ENCODE data around the gene RCVRN. TPM values are rescaled to one million over a fixed set of nuclear protein-coding genes. Genes with fewer than 3 reads are reported as not detected.
A peak's percentile ranks its signal among the peaks of the same experiment; 100 is the strongest.

The RCVRN gene
- total RNA-seq, 1 donor from 2014 or later: not detected

DNA sequence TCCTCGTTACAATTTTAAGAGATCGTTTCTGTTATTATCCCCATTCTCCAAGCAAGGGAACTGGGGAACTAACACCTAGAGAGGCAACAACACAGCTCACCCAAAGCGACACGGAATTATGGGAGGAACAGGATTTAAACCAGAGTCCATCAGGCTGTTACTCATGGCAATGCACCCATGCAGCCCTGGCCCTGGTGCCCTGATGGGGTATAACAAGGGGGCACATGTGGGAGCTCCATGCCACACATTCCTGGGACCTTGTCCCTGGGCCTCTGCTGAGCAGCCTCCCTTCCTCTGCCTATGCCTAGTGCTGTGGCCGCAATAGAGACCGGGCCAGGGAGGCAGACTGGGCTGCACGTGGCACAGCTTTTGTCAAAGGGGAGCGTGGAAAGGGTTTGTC is 13.3 kb upstream of the RCVRN start:
- Mint-ChIP-seq H3K27me3 (ENCODE audit: unreplicated experiment) (peaks cover 5% of the 10 kb centered on the region), H3K36me3 (ENCODE audit: low read depth, unreplicated experiment) (peaks cover 9% of the 10 kb centered on the region), H3K9me3 (ENCODE audit: unreplicated experiment) (no peaks in the 10 kb centered on the region), H3K27ac (ENCODE audit: unreplicated experiment) (no peak overlapping the region), H3K4me1 (ENCODE audit: unreplicated experiment) (no peaks in the 10 kb centered on the region), H3K4me3 (ENCODE audit: unreplicated experiment) (no peak overlapping the region)
- TF ChIP-seq, protein P1, sequence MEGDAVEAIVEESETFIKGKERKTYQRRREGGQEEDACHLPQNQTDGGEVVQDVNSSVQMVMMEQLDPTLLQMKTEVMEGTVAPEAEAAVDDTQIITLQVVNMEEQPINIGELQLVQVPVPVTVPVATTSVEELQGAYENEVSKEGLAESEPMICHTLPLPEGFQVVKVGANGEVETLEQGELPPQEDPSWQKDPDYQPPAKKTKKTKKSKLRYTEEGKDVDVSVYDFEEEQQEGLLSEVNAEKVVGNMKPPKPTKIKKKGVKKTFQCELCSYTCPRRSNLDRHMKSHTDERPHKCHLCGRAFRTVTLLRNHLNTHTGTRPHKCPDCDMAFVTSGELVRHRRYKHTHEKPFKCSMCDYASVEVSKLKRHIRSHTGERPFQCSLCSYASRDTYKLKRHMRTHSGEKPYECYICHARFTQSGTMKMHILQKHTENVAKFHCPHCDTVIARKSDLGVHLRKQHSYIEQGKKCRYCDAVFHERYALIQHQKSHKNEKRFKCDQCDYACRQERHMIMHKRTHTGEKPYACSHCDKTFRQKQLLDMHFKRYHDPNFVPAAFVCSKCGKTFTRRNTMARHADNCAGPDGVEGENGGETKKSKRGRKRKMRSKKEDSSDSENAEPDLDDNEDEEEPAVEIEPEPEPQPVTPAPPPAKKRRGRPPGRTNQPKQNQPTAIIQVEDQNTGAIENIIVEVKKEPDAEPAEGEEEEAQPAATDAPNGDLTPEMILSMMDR (IDR thresholded peaks at IDR 0.05; ENCODE audit: unreplicated experiment): no peak
- no peak for DNase-seq (ENCODE audit: low spot score)

DNA sequence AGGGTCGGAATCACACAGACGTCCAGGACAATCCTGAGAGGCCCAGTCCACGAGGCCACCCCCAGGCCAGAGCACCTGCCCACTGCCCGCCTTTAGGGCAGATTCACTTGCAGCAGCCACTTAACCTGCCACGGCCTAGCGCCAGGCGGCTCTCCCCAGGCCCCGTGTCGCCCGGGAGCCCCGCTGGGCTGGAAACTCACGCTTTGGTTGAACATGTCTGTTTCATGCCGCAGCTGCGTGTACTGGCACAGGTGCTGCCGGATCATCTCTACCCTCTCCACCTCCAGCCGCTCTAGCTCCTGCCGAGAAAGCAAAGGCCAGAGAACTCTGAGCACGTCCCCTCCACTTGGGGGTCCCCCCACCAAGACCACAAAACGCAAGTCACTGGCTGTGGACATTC is 12.7 kb upstream of the RCVRN start:
- Mint-ChIP-seq H3K36me3 (ENCODE audit: low read depth, unreplicated experiment) (peaks cover 9% of the 10 kb centered on the region), H3K27me3 (ENCODE audit: unreplicated experiment) (peaks cover 5% of the 10 kb centered on the region), H3K9me3 (ENCODE audit: unreplicated experiment) (no peaks in the 10 kb centered on the region), H3K4me3 (ENCODE audit: unreplicated experiment) (peak overlapping the region; percentile 59), H3K4me1 (ENCODE audit: unreplicated experiment) (no peaks in the 10 kb centered on the region), H3K27ac (ENCODE audit: unreplicated experiment) (no peak overlapping the region)
- no peak for DNase-seq (ENCODE audit: low spot score)
- TF ChIP-seq, protein P1 (IDR thresholded peaks at IDR 0.05; ENCODE audit: unreplicated experiment): no peak

DNA sequence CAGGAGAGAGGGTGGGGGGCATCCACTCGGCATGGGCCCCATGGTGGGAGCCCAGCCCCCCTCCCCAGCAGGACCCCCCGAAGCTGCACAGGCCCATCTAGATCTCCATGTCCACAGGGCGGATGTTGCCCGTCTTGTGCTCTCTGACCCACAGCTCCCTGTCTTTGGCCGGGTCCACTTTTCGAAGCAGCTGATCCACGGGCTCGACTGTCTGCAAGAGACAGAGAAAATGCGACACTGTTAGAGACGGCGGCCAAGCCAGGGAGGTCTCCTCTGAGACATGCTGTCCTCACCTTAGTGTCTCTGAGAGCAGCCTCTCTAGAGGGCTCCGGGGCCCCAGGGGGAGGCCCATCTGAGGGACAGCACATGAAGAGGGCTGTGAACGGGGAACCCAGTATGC is 12.1 kb upstream of the RCVRN start:
- TF ChIP-seq, protein P1 (IDR thresholded peaks at IDR 0.05; ENCODE audit: unreplicated experiment): no peak
- H3K27ac Mint-ChIP-seq (ENCODE audit: unreplicated experiment): no peak overlapping the region
- H3K27me3 Mint-ChIP-seq (ENCODE audit: unreplicated experiment): peaks cover 5% of the 10 kb centered on the region
- no peaks in the 10 kb centered on the region for H3K4me1 Mint-ChIP-seq (ENCODE audit: unreplicated experiment)
- H3K4me3 Mint-ChIP-seq (ENCODE audit: unreplicated experiment): no peak overlapping the region
- no peak for DNase-seq (ENCODE audit: low spot score)
- H3K9me3 Mint-ChIP-seq (ENCODE audit: unreplicated experiment): no peaks in the 10 kb centered on the region
- H3K36me3 Mint-ChIP-seq (ENCODE audit: low read depth, unreplicated experiment): peaks cover 9% of the 10 kb centered on the region

DNA sequence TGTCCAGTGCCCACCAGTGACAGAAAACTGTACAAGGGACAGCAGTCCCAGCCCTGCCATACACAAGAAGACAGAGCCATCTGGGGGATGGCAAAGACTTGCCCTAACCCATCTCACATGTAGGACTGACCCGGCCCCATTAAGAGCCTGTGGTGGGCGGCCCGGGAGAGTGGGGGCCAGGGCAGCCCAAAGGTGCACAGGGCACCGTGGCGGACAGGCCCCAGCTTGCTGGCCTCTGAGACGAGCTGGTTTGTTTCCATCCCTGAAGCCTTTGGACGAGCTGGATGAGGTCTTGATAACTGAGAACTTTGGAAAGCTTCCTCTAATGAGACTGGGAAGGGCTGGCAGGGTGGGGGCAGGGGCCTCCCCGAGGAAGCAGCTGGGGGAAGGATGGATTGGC is 11.0 kb upstream of the RCVRN start:
- H3K27me3 Mint-ChIP-seq (ENCODE audit: unreplicated experiment): peaks cover 5% of the 10 kb centered on the region
- TF ChIP-seq, protein P1 (IDR thresholded peaks at IDR 0.05; ENCODE audit: unreplicated experiment): no peak
- DNase-seq (ENCODE audit: low spot score): no peak
- no peak overlapping the region for H3K4me3 Mint-ChIP-seq (ENCODE audit: unreplicated experiment)
- H3K27ac Mint-ChIP-seq (ENCODE audit: unreplicated experiment): no peak overlapping the region
- peaks cover 9% of the 10 kb centered on the region for H3K36me3 Mint-ChIP-seq (ENCODE audit: low read depth, unreplicated experiment)
- H3K4me1 Mint-ChIP-seq (ENCODE audit: unreplicated experiment): no peaks in the 10 kb centered on the region
- H3K9me3 Mint-ChIP-seq (ENCODE audit: unreplicated experiment): no peaks in the 10 kb centered on the region

DNA sequence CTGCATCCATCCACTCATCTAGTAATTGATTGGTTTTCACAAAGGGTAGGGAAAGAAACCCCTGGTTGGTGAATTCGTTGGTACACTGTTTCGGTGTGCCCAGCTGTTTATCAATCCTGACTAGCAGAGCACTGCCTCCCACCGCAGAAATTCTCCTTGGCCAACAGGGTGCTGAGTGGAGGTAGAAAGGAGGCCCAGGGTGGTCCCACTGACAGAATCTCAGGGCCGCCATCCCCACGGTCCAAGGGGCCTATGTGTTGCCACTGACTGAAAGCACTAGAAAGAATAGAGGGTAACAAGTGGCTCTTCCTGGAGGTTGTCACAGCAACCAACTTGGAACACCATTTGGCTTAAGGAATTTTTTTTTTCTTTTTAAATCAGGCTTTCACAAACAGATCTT is 8.4 kb upstream of the RCVRN start:
- Mint-ChIP-seq H3K27ac (ENCODE audit: unreplicated experiment) (no peak overlapping the region), H3K4me1 (ENCODE audit: unreplicated experiment) (no peaks in the 10 kb centered on the region), H3K4me3 (ENCODE audit: unreplicated experiment) (no peak overlapping the region), H3K9me3 (ENCODE audit: unreplicated experiment) (no peaks in the 10 kb centered on the region), H3K36me3 (ENCODE audit: low read depth, unreplicated experiment) (peaks cover 9% of the 10 kb centered on the region), H3K27me3 (ENCODE audit: unreplicated experiment) (peaks cover 3% of the 10 kb centered on the region)
- TF ChIP-seq, protein P1 (IDR thresholded peaks at IDR 0.05; ENCODE audit: unreplicated experiment): no peak
- DNase-seq (ENCODE audit: low spot score): no peak
